Ovary (tissue), 3 donors: ENCODE data around the gene CTNNA3.

Experiments used
- EP300 ChIP-seq: sonication (generic); formaldehyde crosslinking; IDR thresholded peaks from one replicate; pipeline ENCODE4 v1.6.1; 2017; ENCODE audit warnings: antibody characterized with exemption
- TF ChIP-seq, protein P1 (sequence below), 3 donors: fragments of 450-650 bp in 2 of 3; fragments of 200-600 bp in 1 of 3; IDR thresholded peaks; one replicate each; pipeline versions ENCODE4 v1.5.1 to v1.8.0; 2016 to 2022; ENCODE audit warnings: antibody characterized with exemption in 3 of 3, mild to moderate bottlenecking in 1 of 3
- donor health status: DM: no; HTN: no; CAD: no.

DNA sequence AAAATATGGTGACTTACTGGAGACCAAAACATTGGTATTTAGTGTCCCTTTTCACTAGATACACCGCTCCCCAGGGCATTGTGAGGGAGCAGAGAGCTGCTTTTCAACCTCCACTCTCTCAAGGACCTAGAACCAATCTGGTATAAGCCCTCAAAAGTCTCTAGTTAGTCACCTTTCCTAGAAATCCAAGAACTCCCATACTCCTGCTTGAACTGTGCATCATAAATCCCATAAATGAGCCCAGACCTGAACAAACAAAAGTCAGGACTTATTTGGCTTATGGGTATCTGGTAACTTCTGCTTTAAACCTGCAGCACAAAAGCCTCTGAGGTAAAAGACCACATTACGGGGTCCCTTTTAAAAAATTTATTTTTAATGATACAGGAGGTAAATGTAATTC, 1373.2 kb downstream of the CTNNA3 start:
- no peak for TF ChIP-seq EP300
- TF ChIP-seq, protein P1, sequence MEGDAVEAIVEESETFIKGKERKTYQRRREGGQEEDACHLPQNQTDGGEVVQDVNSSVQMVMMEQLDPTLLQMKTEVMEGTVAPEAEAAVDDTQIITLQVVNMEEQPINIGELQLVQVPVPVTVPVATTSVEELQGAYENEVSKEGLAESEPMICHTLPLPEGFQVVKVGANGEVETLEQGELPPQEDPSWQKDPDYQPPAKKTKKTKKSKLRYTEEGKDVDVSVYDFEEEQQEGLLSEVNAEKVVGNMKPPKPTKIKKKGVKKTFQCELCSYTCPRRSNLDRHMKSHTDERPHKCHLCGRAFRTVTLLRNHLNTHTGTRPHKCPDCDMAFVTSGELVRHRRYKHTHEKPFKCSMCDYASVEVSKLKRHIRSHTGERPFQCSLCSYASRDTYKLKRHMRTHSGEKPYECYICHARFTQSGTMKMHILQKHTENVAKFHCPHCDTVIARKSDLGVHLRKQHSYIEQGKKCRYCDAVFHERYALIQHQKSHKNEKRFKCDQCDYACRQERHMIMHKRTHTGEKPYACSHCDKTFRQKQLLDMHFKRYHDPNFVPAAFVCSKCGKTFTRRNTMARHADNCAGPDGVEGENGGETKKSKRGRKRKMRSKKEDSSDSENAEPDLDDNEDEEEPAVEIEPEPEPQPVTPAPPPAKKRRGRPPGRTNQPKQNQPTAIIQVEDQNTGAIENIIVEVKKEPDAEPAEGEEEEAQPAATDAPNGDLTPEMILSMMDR (IDR thresholded peaks at IDR 0.05), result no peak
